Mesendoderm (in vitro differentiated cells): Measurements from ENCODE around the gene RBM33.

Experiments used
- DNase-seq: peaks from one replicate; pipeline ENCODE4 v3.0.0; 2013
- H2AK5ac ChIP-seq: 2 replicates; pipeline ENCODE4 v1.6.1; 2013; ENCODE audit warnings: low read length, inconsistent platforms
- H2BK120ac ChIP-seq: 2 replicates; pipeline ENCODE4 v1.6.1; 2013; ENCODE audit warnings: low read depth, mild to moderate bottlenecking, low read length, moderate library complexity, mixed read lengths
- H2BK15ac ChIP-seq: replicated peaks from 2 replicates; pipeline ENCODE4 v1.6.1; 2013; ENCODE audit warnings: low read depth, mild to moderate bottlenecking, moderate library complexity
- H2BK5ac ChIP-seq: 2 replicates; pipeline ENCODE4 v1.6.1; 2013; ENCODE audit warnings: low read length, inconsistent platforms
- H3K18ac ChIP-seq: 2 replicates; pipeline ENCODE4 v1.6.1; 2013; ENCODE audit warnings: mild to moderate bottlenecking, low read length, mixed read lengths
- H3K23ac ChIP-seq: one replicate; pipeline ENCODE4 v1.6.1; 2013; ENCODE audit warnings: low read length
- H3K27ac ChIP-seq: 2 replicates; pipeline ENCODE4 v1.5.1; 2013; ENCODE audit warnings: low read depth, mild to moderate bottlenecking, inconsistent platforms, low read length, moderate library complexity
- H3K27me3 ChIP-seq: 2 replicates; pipeline ENCODE4 v1.6.1; 2013; ENCODE audit warnings: low read length, control low read depth, mild to moderate bottlenecking, inconsistent platforms; ENCODE audit not compliant: insufficient read depth, poor library complexity
- H3K36me3 ChIP-seq: 2 replicates; pipeline ENCODE4 v1.6.1; 2013; ENCODE audit warnings: low read length, inconsistent platforms; ENCODE audit not compliant: control insufficient read depth, insufficient read depth
- H3K4ac ChIP-seq: one replicate; pipeline ENCODE4 v1.6.1; 2013; ENCODE audit warnings: low read depth, mild to moderate bottlenecking, low read length, moderate library complexity
- H3K4me1 ChIP-seq: 2 replicates; pipeline ENCODE4 v1.6.1; 2013; ENCODE audit warnings: low read depth, low read length, inconsistent platforms; ENCODE audit not compliant: control insufficient read depth
- H3K4me2 ChIP-seq: 2 replicates; pipeline ENCODE4 v1.6.1; 2013; ENCODE audit warnings: low read length
- H3K4me3 ChIP-seq: 2 replicates; pipeline ENCODE4 v1.5.1; 2013; ENCODE audit warnings: mild to moderate bottlenecking, low read length
- H3K56ac ChIP-seq: one replicate; pipeline ENCODE4 v1.6.1; 2013; ENCODE audit warnings: low read length
- H3K79me1 ChIP-seq: 2 replicates; pipeline ENCODE4 v1.6.1; 2013; ENCODE audit warnings: low read length, inconsistent platforms
- H3K79me2 ChIP-seq: 2 replicates; pipeline ENCODE4 v1.6.1; 2013; ENCODE audit warnings: mild to moderate bottlenecking, low read length; ENCODE audit not compliant: control insufficient read depth, insufficient read depth
- H3K9ac ChIP-seq: 2 replicates; pipeline ENCODE4 v1.6.1; 2013; ENCODE audit warnings: low read length, inconsistent platforms
- H4K5ac ChIP-seq: one replicate; pipeline ENCODE4 v1.6.1; 2013; ENCODE audit warnings: low read length
- H4K8ac ChIP-seq: one replicate; pipeline ENCODE4 v1.6.1; 2013; ENCODE audit warnings: low read depth, mild to moderate bottlenecking, control low read depth, low read length, moderate library complexity
- WGBS: extraction: QIAGEN DNeasy Blood & Tissue Kit; methylation state at CpG from one replicate; pipeline ENCODE4 v1.1.7; 2013; ENCODE audit warnings: low lambda C conversion rate, missing lambda C conversion rate; ENCODE audit not compliant: insufficient coverage; ENCODE audit errors: extremely low coverage; 5-methylcytosine and 5-hydroxymethylcytosine counted together

The RBM33 gene

DNA sequence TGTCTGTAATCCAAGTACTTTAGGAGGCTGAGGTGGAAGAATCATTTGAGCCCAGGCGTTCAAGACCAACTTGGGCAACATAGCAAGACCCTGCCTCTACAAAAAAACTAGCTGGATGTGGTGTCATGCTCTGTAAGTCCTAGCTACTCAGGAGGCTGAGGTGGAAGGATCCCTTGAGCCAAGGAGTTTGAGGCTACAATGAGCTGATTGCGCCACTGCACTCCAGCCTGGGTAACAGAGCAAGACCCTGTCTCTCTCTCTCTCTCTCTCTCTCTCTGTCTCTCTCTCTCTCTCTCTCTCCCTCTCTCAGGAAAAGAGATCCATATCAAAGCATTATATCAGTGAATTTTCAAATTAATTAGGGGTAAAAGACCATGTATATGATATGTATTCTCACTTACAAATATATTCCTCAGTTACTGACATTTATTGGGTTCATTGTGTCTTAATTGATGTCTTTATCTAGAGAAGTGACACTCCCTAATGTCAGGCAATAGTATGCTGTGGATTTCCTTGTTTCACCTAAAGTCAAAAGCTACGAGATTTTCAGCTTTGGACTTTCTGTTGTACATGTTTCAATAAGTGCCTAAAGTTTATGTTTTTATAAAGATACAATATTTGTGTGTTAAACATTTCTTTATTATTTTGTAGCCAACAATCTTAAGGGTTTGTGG, 91.1 kb downstream of the RBM33 start:
- Histone ChIP-seq H3K56ac (no peak overlapping the region), H3K79me2 (no peaks in the 10 kb centered on the region), H3K23ac (no peak overlapping the region), H3K18ac (no peak overlapping the region), H3K4me3 (no peak overlapping the region), H3K36me3 (peaks cover 4% of the 10 kb centered on the region), H3K4me1 (no peaks in the 10 kb centered on the region), H3K27me3 (no peaks in the 10 kb centered on the region), H3K79me1 (peaks cover 18% of the 10 kb centered on the region), H3K27ac (no peak overlapping the region), H2BK120ac (no peak overlapping the region), H3K4me2 (no peak overlapping the region), H2BK5ac (no peak overlapping the region), H2BK15ac (no peak overlapping the region), H2AK5ac (no peak overlapping the region), H3K9ac (no peak overlapping the region), H4K8ac (no peak overlapping the region), H4K5ac (no peak overlapping the region), H3K4ac (no peak overlapping the region)
- no CpG with 5 or more reads among the region's 3 CpGs for WGBS
- no peak for DNase-seq

DNA sequence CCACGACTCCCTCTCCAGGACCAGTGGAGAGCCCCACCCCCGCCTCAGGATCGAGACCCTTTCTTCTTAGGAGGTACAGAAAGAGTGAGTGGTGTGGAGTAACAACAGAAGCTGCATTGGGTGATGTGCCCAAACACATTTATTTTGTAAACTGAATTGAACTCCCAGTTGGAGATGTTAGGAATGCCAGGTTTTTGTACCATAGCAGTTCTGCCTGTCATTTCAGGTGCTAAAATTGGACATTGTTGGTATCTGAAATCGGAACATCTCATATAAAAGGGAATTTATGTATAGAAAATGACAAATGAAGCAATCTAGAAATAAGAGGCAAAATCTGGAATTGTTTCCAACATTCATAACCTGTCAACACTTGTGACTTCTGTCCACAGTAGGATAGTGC, 93.1 kb downstream of the RBM33 start:
- H3K79me2 ChIP-seq, result no peaks in the 10 kb centered on the region
- no peaks in the 10 kb centered on the region for H3K27me3 ChIP-seq
- no peak overlapping the region for H3K4me3 ChIP-seq
- no peak overlapping the region for H4K5ac ChIP-seq
- H2BK5ac ChIP-seq, result no peak overlapping the region
- H3K18ac ChIP-seq, result no peak overlapping the region
- no peaks in the 10 kb centered on the region for H3K4me1 ChIP-seq
- no peak overlapping the region for H3K27ac ChIP-seq
- H4K8ac ChIP-seq, result no peak overlapping the region
- no peak overlapping the region for H3K56ac ChIP-seq
- H3K4me2 ChIP-seq, result no peak overlapping the region
- no peak overlapping the region for H3K4ac ChIP-seq
- H2BK15ac ChIP-seq, result no peak overlapping the region
- peaks cover 16% of the 10 kb centered on the region for H3K79me1 ChIP-seq
- H2AK5ac ChIP-seq, result no peak overlapping the region
- no peak overlapping the region for H3K23ac ChIP-seq
- H3K36me3 ChIP-seq, result peaks cover 4% of the 10 kb centered on the region
- DNase-seq, result no peak
- H2BK120ac ChIP-seq, result no peak overlapping the region
- no CpG with 5 or more reads among the region's 4 CpGs for WGBS
- no peak overlapping the region for H3K9ac ChIP-seq

DNA sequence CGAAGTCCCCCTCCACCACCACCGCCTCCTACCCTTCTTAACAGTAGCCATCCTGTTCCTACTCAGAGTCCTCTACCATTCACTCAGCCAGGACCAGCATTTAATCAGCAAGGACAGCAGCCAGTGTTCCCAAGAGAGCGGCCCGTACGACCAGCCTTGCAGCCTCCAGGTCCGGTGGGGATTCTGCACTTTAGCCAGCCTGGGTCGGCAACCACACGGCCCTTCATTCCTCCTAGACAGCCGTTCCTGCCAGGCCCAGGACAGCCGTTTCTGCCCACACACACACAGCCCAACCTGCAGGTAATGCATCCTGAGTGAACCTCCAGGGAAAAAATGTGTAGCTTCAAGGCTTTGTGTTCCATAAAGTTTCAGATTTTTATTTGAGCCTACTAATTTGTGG, 93.6 kb downstream of the RBM33 start:
- no peak for DNase-seq
- H2BK120ac ChIP-seq, result no peak overlapping the region
- no peak overlapping the region for H3K56ac ChIP-seq
- H4K8ac ChIP-seq, result no peak overlapping the region
- no peak overlapping the region for H3K4ac ChIP-seq
- no peak overlapping the region for H3K4me3 ChIP-seq
- no peak overlapping the region for H4K5ac ChIP-seq
- no CpG with 5 or more reads among the region's 10 CpGs for WGBS
- H3K4me1 ChIP-seq, result no peaks in the 10 kb centered on the region
- no peak overlapping the region for H3K27ac ChIP-seq
- H3K23ac ChIP-seq, result no peak overlapping the region
- no peak overlapping the region for H3K18ac ChIP-seq
- H3K27me3 ChIP-seq, result no peaks in the 10 kb centered on the region
- H3K36me3 ChIP-seq, result peaks cover 5% of the 10 kb centered on the region
- no peaks in the 10 kb centered on the region for H3K79me2 ChIP-seq
- H3K4me2 ChIP-seq, result no peak overlapping the region
- no peak overlapping the region for H3K9ac ChIP-seq
- no peak overlapping the region for H2BK5ac ChIP-seq
- no peak overlapping the region for H2BK15ac ChIP-seq
- H2AK5ac ChIP-seq, result no peak overlapping the region
- H3K79me1 ChIP-seq, result peaks cover 14% of the 10 kb centered on the region

DNA sequence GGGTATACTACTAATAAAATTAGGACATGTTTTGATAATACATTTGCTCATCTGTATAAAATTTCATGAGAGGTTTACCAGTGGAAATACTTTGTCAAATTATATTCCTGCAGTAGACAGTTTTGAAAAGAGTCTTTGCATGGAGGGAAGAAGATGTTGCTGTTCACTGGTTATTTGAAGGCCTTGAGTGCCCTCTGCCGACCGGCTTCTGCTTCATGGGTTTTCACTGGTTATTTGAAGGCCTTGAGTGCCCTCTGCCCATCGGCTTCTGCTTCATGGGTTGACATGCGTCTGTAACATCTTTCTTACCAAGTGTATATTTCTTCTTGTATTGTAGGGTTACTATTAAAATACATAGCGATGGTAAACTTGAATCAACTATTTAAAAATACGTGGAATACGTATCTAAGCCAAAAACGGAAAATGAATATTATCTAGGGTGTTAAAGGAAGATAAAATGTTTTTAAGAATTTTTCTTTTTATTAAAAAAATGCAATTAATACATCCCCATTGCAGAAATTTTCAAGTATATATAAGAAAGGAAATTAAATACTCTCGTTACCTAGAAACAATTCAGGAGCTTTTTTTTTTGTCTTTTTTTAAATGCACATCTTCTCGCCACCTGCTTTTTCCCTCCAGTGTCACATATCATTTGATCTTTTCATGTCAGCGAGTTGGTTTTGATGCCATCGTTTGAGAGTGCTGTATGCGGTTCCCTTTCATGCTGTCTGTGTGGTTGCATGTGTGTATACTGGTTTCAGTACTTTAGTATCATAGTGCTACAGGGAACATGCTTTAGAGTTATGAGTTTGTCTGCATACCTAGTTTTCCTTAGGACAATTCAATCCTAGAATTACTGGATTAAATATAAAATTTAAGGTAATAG, 94.4 kb downstream of the RBM33 start:
- no peak overlapping the region for H2AK5ac ChIP-seq

DNA sequence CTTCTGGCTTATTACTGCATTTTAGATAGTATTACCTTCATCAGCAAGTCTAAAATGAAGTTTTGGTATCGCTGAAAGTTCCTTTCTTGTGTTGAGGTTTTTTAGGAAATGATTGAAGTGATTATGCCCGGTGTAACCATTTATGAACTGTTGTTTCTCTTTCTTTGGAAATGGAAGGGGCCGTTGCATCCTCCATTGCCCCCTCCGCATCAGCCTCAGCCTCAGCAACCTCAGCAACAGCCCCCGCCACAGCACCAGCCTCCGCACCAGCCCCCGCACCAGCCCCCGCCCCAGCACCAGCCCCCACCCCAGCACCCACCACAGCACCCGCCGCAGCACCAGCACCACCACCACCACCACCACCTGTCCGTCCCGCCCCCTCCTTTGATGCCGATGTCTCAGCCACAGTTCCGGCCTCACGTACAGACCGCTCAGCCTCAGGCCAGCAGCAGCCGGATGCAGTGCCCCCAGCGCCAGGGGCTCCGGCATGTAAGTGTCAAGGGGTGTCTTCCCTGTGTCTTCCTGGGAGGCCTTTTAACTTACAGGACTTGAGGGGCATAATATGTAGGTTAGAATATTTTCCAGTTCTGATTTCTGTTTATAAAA, 95.2 kb downstream of the RBM33 start:
- Histone ChIP-seq H3K79me2 (no peaks in the 10 kb centered on the region), H3K4me2 (no peak overlapping the region), H4K8ac (no peak overlapping the region), H3K27me3 (no peaks in the 10 kb centered on the region), H3K79me1 (peaks cover 6% of the 10 kb centered on the region), H3K23ac (no peak overlapping the region), H3K27ac (no peak overlapping the region), H2BK15ac (no peak overlapping the region), H2AK5ac (no peak overlapping the region), H3K18ac (no peak overlapping the region), H3K36me3 (peaks cover 5% of the 10 kb centered on the region), H4K5ac (no peak overlapping the region), H3K56ac (no peak overlapping the region), H3K9ac (no peak overlapping the region), H3K4me3 (no peak overlapping the region), H3K4me1 (no peaks in the 10 kb centered on the region), H2BK120ac (no peak overlapping the region), H3K4ac (no peak overlapping the region), H2BK5ac (no peak overlapping the region)
- DNase-seq, result no peak
- whole genome bisulfite sequencing, result no CpG with 5 or more reads among the region's 19 CpGs

More for the DNA sequence above, 94.4 kb downstream of the RBM33 start:
- Histone ChIP-seq H3K27ac (no peak overlapping the region), H2BK5ac (no peak overlapping the region), H2BK120ac (no peak overlapping the region), H4K8ac (no peak overlapping the region), H2BK15ac (no peak overlapping the region), H3K9ac (no peak overlapping the region), H4K5ac (no peak overlapping the region), H3K18ac (no peak overlapping the region), H3K79me2 (no peaks in the 10 kb centered on the region), H3K36me3 (peaks cover 5% of the 10 kb centered on the region), H3K56ac (no peak overlapping the region), H3K4me2 (no peak overlapping the region), H3K27me3 (no peaks in the 10 kb centered on the region), H3K79me1 (peaks cover 9% of the 10 kb centered on the region), H3K4me3 (no peak overlapping the region), H3K4me1 (no peaks in the 10 kb centered on the region), H3K23ac (no peak overlapping the region), H3K4ac (no peak overlapping the region)
- no CpG with 5 or more reads among the region's 13 CpGs for WGBS
- DNase-seq, result peak; percentile 73
